IMR-90 (cell line): ENCODE results near the gene EML1. TPM values are rescaled to one million over a fixed set of nuclear protein-coding genes. Genes with fewer than 3 reads are reported as not detected.

ENCODE experiments used
- ATAC-seq: fragments of 200-7000 bp; cut with Tn5 transposase; 2 replicates; pipeline ENCODE4 v1.9.1; 2020; ENCODE audit warnings: low read depth, mild to moderate bottlenecking, moderate library complexity
- BruUV-seq: library from RNA; stranded (reverse); fragments of 400-500 nt; replicated peaks from 2 replicates; lab custom pipeline; 2021; lab: Mats Ljungman, UMichigan
- CTCF ChIA-PET: fragments of 300-600 bp; formaldehyde crosslinking; extraction: SDS; loops from one replicate; lab custom pipeline; 2021; ENCODE audit warnings: antibody characterized with exemption; lab: Yijun Ruan, JAX
- POLR2A ChIA-PET: fragments of 300-600 bp; sonication (Branson Sonifier 250); formaldehyde crosslinking; loops from one replicate; lab custom pipeline; 2022; ENCODE audit warnings: antibody characterized with exemption; ENCODE audit not compliant: unreplicated experiment; lab: Charles Lee
- DNase-seq: peaks from one replicate; pipeline ENCODE4 v3.0.0; 2013
- H2AFZ ChIP-seq: replicated peaks from 2 replicates; pipeline ENCODE3; 2013; ENCODE audit warnings: low read length, mild to moderate bottlenecking; ENCODE audit not compliant: poor library complexity
- H2AK5ac ChIP-seq: 2 replicates; pipeline ENCODE4 v1.6.1; 2013; ENCODE audit warnings: low read depth, low read length, inconsistent platforms
- H2AK9ac ChIP-seq: replicated peaks from 2 replicates; pipeline ENCODE3; 2013; ENCODE audit warnings: mild to moderate bottlenecking, low read depth, low read length, moderate library complexity; ENCODE audit not compliant: poor library complexity
- H2BK120ac ChIP-seq: 2 replicates; pipeline ENCODE4 v1.6.1; 2013; ENCODE audit warnings: low read depth, low read length, inconsistent platforms
- H2BK15ac ChIP-seq: 3 replicates; pipeline ENCODE4 v1.6.1; 2013; ENCODE audit warnings: low read depth, low read length, inconsistent platforms
- H2BK20ac ChIP-seq: 2 replicates; pipeline ENCODE4 v1.6.1; 2013; ENCODE audit warnings: low read depth, mild to moderate bottlenecking, inconsistent platforms, low read length, moderate library complexity
- H2BK5ac ChIP-seq: 2 replicates; pipeline ENCODE4 v1.6.1; 2013; ENCODE audit warnings: mild to moderate bottlenecking, low read depth, low read length, inconsistent platforms; ENCODE audit not compliant: poor library complexity, severe bottlenecking
- H3K14ac ChIP-seq: replicated peaks from 2 replicates; pipeline ENCODE4 v1.6.1; 2013; ENCODE audit warnings: low read depth, low read length, inconsistent platforms
- H3K18ac ChIP-seq: 2 replicates; pipeline ENCODE4 v1.6.1; 2013; ENCODE audit warnings: low read depth, low read length, control low read depth
- H3K23ac ChIP-seq: 2 replicates; pipeline ENCODE4 v1.6.1; 2013; ENCODE audit warnings: low read depth, low read length, inconsistent platforms
- H3K27ac ChIP-seq: 2 replicates; pipeline ENCODE4 v1.5.1; 2013; ENCODE audit warnings: mild to moderate bottlenecking, control low read depth, low read length; ENCODE audit not compliant: insufficient read depth
- H3K27me3 ChIP-seq: 2 replicates; pipeline ENCODE4 v1.6.1; 2013; ENCODE audit warnings: low read length; ENCODE audit not compliant: control insufficient read depth, insufficient read depth
- H3K36me3 ChIP-seq: 2 replicates; pipeline ENCODE4 v1.6.1; 2013; ENCODE audit warnings: low read length, mixed read lengths; ENCODE audit not compliant: control insufficient read depth, insufficient read depth
- H3K4ac ChIP-seq: 2 replicates; pipeline ENCODE4 v1.6.1; 2013; ENCODE audit warnings: low read depth, low read length, inconsistent platforms
- H3K4me1 ChIP-seq: 2 replicates; pipeline ENCODE4 v1.6.1; 2013; ENCODE audit warnings: low read length, mixed read lengths; ENCODE audit not compliant: control insufficient read depth, insufficient read depth
- H3K4me2 ChIP-seq: 2 replicates; pipeline ENCODE4 v1.6.1; 2013; ENCODE audit warnings: low read depth, mild to moderate bottlenecking, control low read depth, low read length, moderate library complexity
- H3K4me3 ChIP-seq: 2 replicates; pipeline ENCODE4 v1.5.1; 2013; ENCODE audit warnings: low read depth, mild to moderate bottlenecking, control low read depth, low read length, moderate library complexity; ENCODE audit not compliant: insufficient read depth
- H3K56ac ChIP-seq: 2 replicates; pipeline ENCODE4 v1.6.1; 2013; ENCODE audit warnings: low read length, inconsistent platforms; ENCODE audit not compliant: insufficient read depth; ENCODE audit errors: extremely low read depth
- H3K79me1 ChIP-seq, 2 experiments: 2 replicates each; pipeline ENCODE4 v1.6.1; 2013; ENCODE audit warnings: low read length in 2 of 2, inconsistent platforms in 1 of 2, low read depth in 1 of 2
- H3K9ac ChIP-seq: 2 replicates; pipeline ENCODE4 v1.6.1; 2013; ENCODE audit warnings: low read depth, low read length, control low read depth
- H3K9me1 ChIP-seq: 2 replicates; pipeline ENCODE4 v1.6.1; 2013; ENCODE audit warnings: low read length, inconsistent platforms; ENCODE audit not compliant: insufficient read depth
- H3K9me3 ChIP-seq: 2 replicates; pipeline ENCODE4 v1.6.1; 2013; ENCODE audit warnings: low read length; ENCODE audit not compliant: control insufficient read depth, insufficient read depth
- H4K20me1 ChIP-seq: 2 replicates; pipeline ENCODE4 v1.6.1; 2013; ENCODE audit warnings: low read length, inconsistent platforms; ENCODE audit not compliant: insufficient read depth
- H4K5ac ChIP-seq: 2 replicates; pipeline ENCODE4 v1.6.1; 2013; ENCODE audit warnings: mild to moderate bottlenecking, low read depth, low read length, control low read depth
- H4K8ac ChIP-seq, 2 experiments: 2 replicates each; pipeline ENCODE4 v1.6.1; 2013; ENCODE audit warnings: low read depth in 2 of 2, low read length in 2 of 2, control low read depth in 1 of 2, inconsistent platforms in 1 of 2
- H4K91ac ChIP-seq: 2 replicates; pipeline ENCODE4 v1.6.1; 2013; ENCODE audit warnings: low read depth, low read length, inconsistent platforms; ENCODE audit not compliant: insufficient read depth
- CEBPB ChIP-seq: IDR thresholded peaks from 2 replicates; pipeline ENCODE4 v1.6.1; 2012; ENCODE audit warnings: low read depth, low read length, improper control_type of control experiment
- NFE2L2 ChIP-seq: fragments of 150-350 bp; IDR thresholded peaks from 2 replicates; pipeline ENCODE4 v1.6.1; 2016; ENCODE audit warnings: low read depth, mild to moderate bottlenecking, low read length
- WGBS, 2 experiments: methylation state at CpG; one replicate each; pipeline versions ENCODE4 v1.1.5 to v1.1.7; 2013; ENCODE audit warnings: missing lambda C conversion rate in 2 of 2; ENCODE audit not compliant: insufficient read length in 1 of 2; ENCODE audit errors: extremely low coverage in 2 of 2; 5-methylcytosine and 5-hydroxymethylcytosine counted together
- dilution Hi-C: fragments of 300-500 bp; cut with HindIII; formaldehyde crosslinking; loops from one replicate; pipeline ENCODE4 v1.14.3; 2018; ENCODE audit warnings: low sequenced_read_pairs; ENCODE audit not compliant: unreplicated experiment
- in situ Hi-C: fragments of 300-500 bp; cut with MboI; formaldehyde crosslinking; loops from 3 replicates; pipeline ENCODE4 v1.14.3; 2019; ENCODE audit warnings: low sequenced_read_pairs, inconsistent platforms, mixed read lengths
- intact Hi-C: fragments of 100-400 bp; cut with micrococcal nuclease; formaldehyde crosslinking; loops from 2 replicates; pipeline ENCODE4 v1.10.0; 2022
- polyA plus RNA-seq, 3 experiments: library from polyadenylated mRNA; depleted of rRNA; stranded (reverse); fragments of >200 nt; gene quantifications; 2 replicates each; pipeline ENCODE4 v1.2.3, GENCODE V29; 2012; ENCODE audit warnings: low replicate concordance in 1 of 3
- total RNA-seq: library from RNA; depleted of rRNA; stranded (reverse); fragments of >200 nt; gene quantifications from 2 replicates; pipeline ENCODE4 v1.2.3, GENCODE V29; 2012

The EML1 gene
- total and polyA plus RNA-seq, 2 of the 4 experiments (the other 2 are of a cell fraction) = 14.0 to 42.3 TPM

GRCh38 chr14:99792210-99792535 is 1.0 kb upstream of the EML1 start:
- Histone ChIP-seq H2BK5ac (no peak overlapping the region), H3K36me3 (no peaks in the 10 kb centered on the region), H2BK20ac (peak overlapping the region; percentile 50), H3K14ac (peak overlapping the region; percentile 96), H2BK15ac (peak overlapping the region; percentile 64; the same call in 2 of the 3 replicates), H3K9me1 (peaks cover 6% of the 10 kb centered on the region), H3K4me1 (peaks cover 10% of the 10 kb centered on the region), H4K20me1 (peaks cover 12% of the 10 kb centered on the region; the same call in 1 of the 2 replicates), H3K9ac (no peak overlapping the region; the same call in 1 of the 2 replicates), H3K79me1 (peaks cover 5 to 33% of the 10 kb centered on the region in 2 experiments), H3K18ac (peak overlapping the region; percentile 97; the same call in 1 of the 2 replicates), H4K5ac (no peak overlapping the region; the same call in 1 of the 2 replicates), H2AFZ (no peak overlapping the region), H3K27ac (no peak overlapping the region), H3K4me3 (no peak overlapping the region), H2AK5ac (peak overlapping the region; percentile 89), H3K23ac (peak overlapping the region; percentile 98), H3K4ac (peak overlapping the region; percentile 98), H3K27me3 (no peaks in the 10 kb centered on the region), H3K9me3 (peaks cover 4% of the 10 kb centered on the region; the same call in 1 of the 2 replicates), H2BK120ac (peak overlapping the region; percentile 85), H3K56ac (peak overlapping the region; percentile 29; the same call in 1 of the 2 replicates), H3K4me2 (peak overlapping the region; percentile 91), H4K8ac (peak overlapping the region; percentile 79 to 99), H4K91ac (0 out of 2 replicates have a peak overlapping the region, but pooled peaks have one; percentile 25), H2AK9ac (peak overlapping the region; percentile 77)
- ATAC-seq (no peak), DNase-seq (no peak)
- intact Hi-C loops (loop anchor here (5.0 kb wide), 1 partner anchor 85 kb away; no protein-coding TSS in a partner anchor), dilution Hi-C loops (no loop called here), in situ Hi-C loops (no loop called here)
- BruUV-seq = no TSS peak
- ChIA-PET CTCF (no interaction called here), POLR2A (no interaction called here)
- WGBS, 2 experiments = no CpG with 5 or more reads among the region's 6 CpGs
- no peak for TF ChIP-seq NFE2L2
- TF ChIP-seq CEBPB = peak; percentile 6; the same call in 1 of the 2 replicates
